Measurements from ENCODE around the gene ADGB. TPM values are rescaled to one million over a fixed set of nuclear protein-coding genes. Genes with fewer than 3 reads are reported as not detected.

ADGB gene
- total and polyA plus RNA-seq, 9 of the 15 experiments (the other 6 are each of a cell fraction or from before 2014, with no cell fraction given) = not detected

GRCh38 chr6:146770965-146771735, 172.4 kb downstream of the ADGB start (continued):
- TF ChIP-seq ZNF274 (IDR thresholded peaks at IDR 0.05; ENCODE audit: borderline replicate concordance, low read depth, low read length) (no peak), SMC3 (conservative IDR thresholded peaks at IDR 0.05; ENCODE audit: insufficient read depth, low read depth, low read length) (no peak), ZNF232 (CRISPR knock-in tag; IDR thresholded peaks at IDR 0.05) (no peak), TSHZ1 (CRISPR knock-in tag; IDR thresholded peaks at IDR 0.05) (no peak), ZNF282 (CRISPR knock-in tag; IDR thresholded peaks at IDR 0.05) (no peak), CCAR2 (IDR thresholded peaks at IDR 0.05; ENCODE audit: low read depth, low read length) (no peak), BACH1 (tag; IDR thresholded peaks at IDR 0.05) (peak; percentile 47; the same call in 1 of the 2 replicates), ZNF407 (IDR thresholded peaks at IDR 0.05; ENCODE audit: low read depth) (no peak), ESRRB (CRISPR knock-in tag; IDR thresholded peaks at IDR 0.05; ENCODE audit: borderline replicate concordance) (no peak), TCFL5 (CRISPR knock-in tag; conservative IDR thresholded peaks at IDR 0.05) (no peak)
- TF ChIP-seq, protein P1, sequence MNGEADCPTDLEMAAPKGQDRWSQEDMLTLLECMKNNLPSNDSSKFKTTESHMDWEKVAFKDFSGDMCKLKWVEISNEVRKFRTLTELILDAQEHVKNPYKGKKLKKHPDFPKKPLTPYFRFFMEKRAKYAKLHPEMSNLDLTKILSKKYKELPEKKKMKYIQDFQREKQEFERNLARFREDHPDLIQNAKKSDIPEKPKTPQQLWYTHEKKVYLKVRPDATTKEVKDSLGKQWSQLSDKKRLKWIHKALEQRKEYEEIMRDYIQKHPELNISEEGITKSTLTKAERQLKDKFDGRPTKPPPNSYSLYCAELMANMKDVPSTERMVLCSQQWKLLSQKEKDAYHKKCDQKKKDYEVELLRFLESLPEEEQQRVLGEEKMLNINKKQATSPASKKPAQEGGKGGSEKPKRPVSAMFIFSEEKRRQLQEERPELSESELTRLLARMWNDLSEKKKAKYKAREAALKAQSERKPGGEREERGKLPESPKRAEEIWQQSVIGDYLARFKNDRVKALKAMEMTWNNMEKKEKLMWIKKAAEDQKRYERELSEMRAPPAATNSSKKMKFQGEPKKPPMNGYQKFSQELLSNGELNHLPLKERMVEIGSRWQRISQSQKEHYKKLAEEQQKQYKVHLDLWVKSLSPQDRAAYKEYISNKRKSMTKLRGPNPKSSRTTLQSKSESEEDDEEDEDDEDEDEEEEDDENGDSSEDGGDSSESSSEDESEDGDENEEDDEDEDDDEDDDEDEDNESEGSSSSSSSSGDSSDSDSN (IDR thresholded peaks at IDR 0.05; ENCODE audit: borderline replicate concordance in 1 of 2, low read depth in 2 of 2, low read length in 2 of 2) = no peak
